Common myeloid progenitor, CD34-positive (primary cell): ENCODE measurements around the gene TBRG1.
"Not testable (repeated sequence)": the region's sequence is repeated elsewhere in the genome, so short reads cannot be mapped to it uniquely, and the experiment has no call there.

Source experiments
- CTCF ChIA-PET: fragments of 350-600 bp; sonication (Branson Sonifier 250); formaldehyde crosslinking; loops from one replicate; lab custom pipeline; 2021; ENCODE audit warnings: antibody characterized with exemption; lab: Charles Lee
- POLR2A ChIA-PET: fragments of 350-600 bp; sonication (Branson Sonifier 250); formaldehyde crosslinking; loops from one replicate; lab custom pipeline; 2021; ENCODE audit warnings: antibody characterized with exemption; lab: Charles Lee
- DNase-seq, 3 donors: peaks; one replicate each; pipeline versions ENCODE4 v3.0.0 to v3.0.0-alpha.2; 2013
- H3K27ac ChIP-seq, 2 experiments: 1 replicate in 1 of 2; 2 replicates in 1 of 2; pipeline ENCODE4 v1.7.0; 2013; ENCODE audit warnings: inconsistent platforms in 2 of 2, low read length in 2 of 2, mild to moderate bottlenecking in 2 of 2, low read depth in 1 of 2, moderate library complexity in 1 of 2; ENCODE audit not compliant: severe bottlenecking in 2 of 2, insufficient read depth in 1 of 2, poor library complexity in 1 of 2
- H3K27me3 ChIP-seq, 5 experiments: replicated peaks in 2 of 5; 1 replicate in 3 of 5; 2 replicates in 2 of 5; pipeline versions ENCODE4 v1.6.1 to v1.7.0; 2013; ENCODE audit warnings: low read length in 4 of 5, mild to moderate bottlenecking in 2 of 5, moderate library complexity in 2 of 5, inconsistent platforms in 1 of 5; ENCODE audit not compliant: insufficient read depth in 5 of 5, control insufficient read depth in 4 of 5
- H3K36me3 ChIP-seq, 4 experiments: 1 replicate in 2 of 4; 2 replicates in 2 of 4; pipeline versions ENCODE4 v1.6.1 to v1.7.0; 2013; ENCODE audit warnings: low read length in 3 of 4, control low read depth in 1 of 4, mild to moderate bottlenecking in 1 of 4; ENCODE audit not compliant: control insufficient read depth in 4 of 4, insufficient read depth in 4 of 4
- H3K4me1 ChIP-seq, 4 experiments: 1 replicate in 3 of 4; 2 replicates in 1 of 4; pipeline versions ENCODE4 v1.6.1 to v1.7.1; 2013; ENCODE audit warnings: low read length in 3 of 4, mild to moderate bottlenecking in 3 of 4, control low read depth in 1 of 4, inconsistent platforms in 1 of 4, moderate library complexity in 1 of 4; ENCODE audit not compliant: control insufficient read depth in 4 of 4, insufficient read depth in 4 of 4; ENCODE audit errors: control extremely low read depth in 1 of 4
- H3K4me3 ChIP-seq, 7 experiments: 1 replicate in 4 of 7; 2 replicates in 3 of 7; pipeline versions ENCODE4 v1.5.1 to v1.7.0; 2013; ENCODE audit warnings: mild to moderate bottlenecking in 7 of 7, low read length in 6 of 7, moderate library complexity in 6 of 7, inconsistent platforms in 2 of 7, low read depth in 2 of 7, control low read depth in 1 of 7; ENCODE audit not compliant: insufficient read depth in 4 of 7, control insufficient read depth in 1 of 7; ENCODE audit errors: extremely low read depth in 1 of 7
- H3K9me3 ChIP-seq, 5 experiments: 1 replicate in 4 of 5; 2 replicates in 1 of 5; pipeline versions ENCODE4 v1.6.1 to v1.7.1; 2013; ENCODE audit warnings: low read length in 4 of 5, mild to moderate bottlenecking in 2 of 5, inconsistent platforms in 1 of 5, low read depth in 1 of 5, moderate library complexity in 1 of 5; ENCODE audit not compliant: control insufficient read depth in 4 of 5, insufficient read depth in 2 of 5; ENCODE audit errors: control extremely low read depth in 1 of 5
- WGBS: methylation state at CpG from one replicate; pipeline ENCODE4 v1.1.5; 2013; ENCODE audit not compliant: insufficient coverage; 5-methylcytosine and 5-hydroxymethylcytosine counted together

Gene TBRG1

DNA sequence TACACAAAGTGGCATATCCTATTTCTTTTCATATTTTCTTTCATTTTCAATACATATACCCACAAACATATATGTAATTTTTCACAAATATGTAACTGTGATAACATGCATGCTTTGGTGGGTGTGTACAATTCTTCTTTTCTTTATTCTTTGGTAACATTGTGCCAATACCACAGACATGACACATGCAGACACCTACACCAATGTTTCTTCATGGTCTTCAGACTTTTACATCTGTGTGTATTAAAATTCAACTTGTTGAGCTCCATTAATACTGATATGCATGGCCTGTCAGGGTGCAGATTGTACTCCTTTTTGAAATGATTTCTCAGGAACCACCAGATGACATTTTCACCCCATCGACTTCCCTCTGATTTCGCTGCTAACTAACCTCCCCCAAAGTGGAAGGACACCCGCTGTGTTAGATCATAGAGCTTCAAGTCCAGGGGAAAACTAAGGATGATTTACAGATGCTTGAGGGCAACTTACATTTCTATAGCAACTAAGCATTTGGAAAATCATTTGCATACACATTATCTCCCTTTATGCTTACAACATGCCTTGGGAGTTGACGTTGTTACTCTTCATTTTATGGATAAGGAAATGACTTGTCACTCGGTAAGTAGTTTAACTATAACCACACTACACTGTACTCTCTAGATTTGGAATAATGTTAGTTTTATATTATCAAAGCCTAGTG, 21.9 kb upstream of the TBRG1 start:
- CTCF ChIA-PET = no interaction called here
- DNase-seq = no peak
- Histone ChIP-seq H3K9me3 (no peaks in the 10 kb centered on the region), H3K27me3 (peaks cover 0 to 3% (median 0%) of the 10 kb centered on the region in 5 experiments), H3K27ac (no peak overlapping the region), H3K4me1 (peaks cover 0 to 9% (median 4%) of the 10 kb centered on the region in 4 experiments), H3K4me3 (no peak overlapping the region), H3K36me3 (no peaks in the 10 kb centered on the region)
- POLR2A ChIA-PET = no interaction called here
- no CpG with 5 or more reads among the region's 5 CpGs for WGBS

GRCh38 chr11:124602193-124602592, 20.5 kb upstream of the TBRG1 start:
- 100% methylated on average over 3 of the region's 3 CpGs for WGBS
- ChIA-PET POLR2A (no interaction called here), CTCF (no interaction called here)
- H3K9me3 ChIP-seq = no peaks in the 10 kb centered on the region
- H3K36me3 ChIP-seq = no peaks in the 10 kb centered on the region
- H3K4me3 ChIP-seq = no peak overlapping the region
- no peak overlapping the region for H3K27ac ChIP-seq
- no peak for DNase-seq
- H3K4me1 ChIP-seq = peaks cover 0 to 11% (median 6%) of the 10 kb centered on the region in 4 experiments
- peaks cover 0 to 3% (median 0%) of the 10 kb centered on the region in 5 experiments for H3K27me3 ChIP-seq

DNA sequence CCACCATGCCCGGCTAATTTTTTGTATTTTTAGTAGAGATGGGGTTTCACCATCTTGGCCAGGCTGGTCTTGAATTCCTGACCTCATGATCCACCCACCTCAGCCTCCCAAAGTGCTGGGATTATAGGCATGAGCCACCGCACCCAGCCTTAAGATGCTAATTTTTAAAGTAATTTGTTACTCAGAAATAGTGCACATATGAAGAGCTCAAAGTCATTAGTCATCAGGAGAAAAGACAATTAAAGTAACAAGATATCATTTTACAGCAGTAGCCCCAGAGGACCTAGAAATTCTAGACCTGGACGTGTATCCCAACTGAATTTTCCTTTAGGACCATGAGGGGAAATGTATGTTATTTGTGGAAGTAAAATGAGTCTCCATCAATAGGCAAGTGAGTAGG, 19.9 kb upstream of the TBRG1 start:
- H3K4me3 ChIP-seq, DNase-seq, CTCF ChIA-PET, POLR2A ChIA-PET, H3K36me3 ChIP-seq, H3K27ac ChIP-seq, H3K9me3 ChIP-seq, H3K27me3 ChIP-seq: not testable (repeated sequence)
- H3K4me1 ChIP-seq = peaks cover 0 to 11% (median 6%) of the 10 kb centered on the region in 4 experiments
- WGBS = 100% methylated on average over 1 of the region's 3 CpGs

DNA sequence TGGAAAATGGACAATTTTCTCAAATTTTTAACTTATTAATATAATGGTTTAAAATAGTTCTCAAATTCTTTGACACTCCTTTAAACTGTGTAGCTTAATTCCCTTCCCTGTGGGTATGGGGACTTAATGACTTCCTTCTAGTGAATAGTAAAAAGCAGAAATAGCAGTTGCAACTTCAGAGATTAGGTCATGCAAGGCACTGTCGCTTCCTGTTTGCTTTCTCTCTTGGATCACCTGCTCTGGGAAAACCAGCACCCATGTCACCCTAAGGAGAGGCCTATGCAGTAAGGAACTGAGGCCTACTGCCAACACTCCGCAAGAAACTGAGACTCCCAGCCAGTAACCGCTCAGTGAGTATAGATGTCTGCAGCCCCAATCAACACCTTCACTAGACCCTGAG, 16.9 kb upstream of the TBRG1 start:
- ChIA-PET CTCF (interaction anchor here (0.8 to 1.6 kb wide), 3 partner anchors 14 to 23 kb away, joined by 3 to 5 read pairs (median 3); no protein-coding TSS in a partner anchor), POLR2A (no interaction called here)
- WGBS = 45% methylated on average over 3 of the region's 3 CpGs
- Histone ChIP-seq H3K27ac (no peak overlapping the region), H3K36me3 (no peaks in the 10 kb centered on the region), H3K4me3 (no peak overlapping the region), H3K9me3 (no peaks in the 10 kb centered on the region), H3K27me3 (no peaks in the 10 kb centered on the region), H3K4me1 (peaks cover 0 to 11% (median 7%) of the 10 kb centered on the region in 4 experiments)
- DNase-seq = peak; percentile 14 to 67 (median 56)

GRCh38 chr11:124608147-124608546, 14.5 kb upstream of the TBRG1 start:
- no peak overlapping the region for H3K27ac ChIP-seq
- CTCF ChIA-PET = no interaction called here
- H3K4me1 ChIP-seq = peaks cover 0 to 23% (median 9%) of the 10 kb centered on the region in 4 experiments
- no peaks in the 10 kb centered on the region for H3K36me3 ChIP-seq
- POLR2A ChIA-PET = interaction anchor here (0.6 kb wide), 1 partner anchor 16 kb away, joined by 4 read pairs; no protein-coding TSS in a partner anchor
- H3K27me3 ChIP-seq = no peaks in the 10 kb centered on the region
- H3K4me3 ChIP-seq = no peak overlapping the region
- no peaks in the 10 kb centered on the region for H3K9me3 ChIP-seq
- peak; percentile 44 to 86 (median 82) for DNase-seq

DNA sequence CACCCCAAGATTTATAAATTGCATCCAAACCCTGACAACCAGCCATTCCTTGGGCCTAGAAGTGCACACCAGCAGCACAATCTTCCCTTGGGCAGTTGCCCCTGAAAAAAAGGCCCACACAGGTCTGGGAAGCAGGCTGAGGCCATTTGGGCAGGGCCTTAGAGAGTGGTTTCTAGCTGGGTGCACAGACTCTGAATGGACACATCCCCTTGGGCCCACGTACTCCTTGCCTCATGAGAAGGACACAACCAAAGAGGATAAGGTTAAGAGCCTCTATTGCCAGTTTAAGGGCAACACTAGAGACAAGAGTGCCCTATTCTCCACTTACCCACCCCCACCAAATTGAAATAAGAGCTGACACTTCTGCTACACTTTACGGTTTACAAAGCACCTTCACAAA, 12.4 kb upstream of the TBRG1 start:
- no peaks in the 10 kb centered on the region for H3K9me3 ChIP-seq
- ChIA-PET CTCF (interaction anchor here (0.9 kb wide), 1 partner anchor 124 kb away, joined by 3 read pairs; no protein-coding TSS in a partner anchor), POLR2A (no interaction called here)
- 100% methylated on average over 2 of the region's 2 CpGs for WGBS
- peaks cover 0 to 18% (median 8%) of the 10 kb centered on the region in 4 experiments for H3K4me1 ChIP-seq
- no peak for DNase-seq
- no peak overlapping the region for H3K4me3 ChIP-seq
- H3K27ac ChIP-seq = no peak overlapping the region
- H3K27me3 ChIP-seq = no peaks in the 10 kb centered on the region
- no peaks in the 10 kb centered on the region for H3K36me3 ChIP-seq

DNA sequence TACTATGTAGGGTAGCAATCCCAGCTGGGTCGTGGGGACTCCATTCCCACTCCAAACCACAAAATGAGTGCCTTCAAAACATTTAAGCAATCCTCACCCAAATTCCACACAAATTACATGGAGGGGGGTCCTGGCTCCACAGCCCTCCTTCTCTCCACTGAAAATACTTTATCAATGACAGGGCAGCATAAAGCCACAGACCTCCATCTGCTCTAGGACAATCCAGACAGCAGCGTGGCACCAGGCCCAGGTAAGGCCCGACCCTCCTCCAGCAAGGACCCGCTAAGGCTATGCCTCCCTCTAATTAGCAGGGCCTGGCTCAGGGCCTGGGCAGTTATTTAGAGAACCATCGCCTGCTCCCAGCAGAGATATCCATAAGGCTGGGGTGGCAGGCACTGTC, 11.6 kb upstream of the TBRG1 start, which contains the start of gene PANX3:
PANX3 (plus strand) TSS at position 365 of the 400 bp plus-strand sequence. CDS start 129 bp downstream, outside the sequence.
- H3K4me1 ChIP-seq = peaks cover 0 to 12% (median 4%) of the 10 kb centered on the region in 4 experiments
- H3K9me3 ChIP-seq = no peaks in the 10 kb centered on the region
- CTCF ChIA-PET = no interaction called here
- no peak within 1 kb of the TSS for H3K27ac ChIP-seq
- WGBS = 100% methylated on average over 5 of the region's 5 CpGs
- no peaks in the 10 kb centered on the region for H3K27me3 ChIP-seq
- H3K4me3 ChIP-seq = no peak within 1 kb of the TSS
- no peaks in the 10 kb centered on the region for H3K36me3 ChIP-seq
- no peak for DNase-seq
- POLR2A ChIA-PET = interaction anchor here (0.6 kb wide), 1 partner anchor 31 kb away, joined by 3 read pairs; no protein-coding TSS in a partner anchor
